Adrenal gland (tissue), 5 donors: ENCODE measurements around the gene ARL11.

Experiments
- CTCF ChIP-seq, 6 experiments: fragments of 450-650 bp in 4 of 6; fragments of 200-600 bp in 2 of 6; sonication (generic) in 1 of 6; IDR thresholded peaks; 1 replicate in 5 of 6; 2 replicates in 1 of 6; pipeline versions ENCODE4 v1.5.1 to v1.8.0; 2016 to 2021; ENCODE audit warnings: antibody characterized with exemption in 6 of 6, mild to moderate bottlenecking in 2 of 6, moderate library complexity in 1 of 6
- POLR2A ChIP-seq, 2 donors: fragments of 450-650 bp; IDR thresholded peaks; one replicate each; pipeline ENCODE4 v1.6.1; 2017; ENCODE audit warnings: antibody characterized with exemption in 2 of 2, mild to moderate bottlenecking in 2 of 2, moderate library complexity in 1 of 2
- donor health status: DM: no; HTN: no; CAD: no.

GRCh38 chr13:49624229-49624628 is 4.1 kb upstream of the ARL11 start:
- TF ChIP-seq POLR2A (IDR thresholded peaks at IDR 0.05) = no peak
- TF ChIP-seq CTCF (IDR thresholded peaks at IDR 0.05) = no peak
